Transverse colon (tissue), 4 donors: ENCODE data around the gene ANXA8L1.

ENCODE experiments used
- EP300 ChIP-seq: sonication (generic); formaldehyde crosslinking; IDR thresholded peaks from one replicate; pipeline ENCODE4 v1.6.1; 2017; ENCODE audit warnings: antibody characterized with exemption, low read depth
- POLR2A ChIP-seq: fragments of 450-650 bp; IDR thresholded peaks from one replicate; pipeline ENCODE4 v1.6.1; 2016; ENCODE audit warnings: antibody characterized with exemption, mild to moderate bottlenecking, moderate library complexity
- POLR2AphosphoS5 ChIP-seq, 3 donors: sonication (generic); formaldehyde crosslinking; IDR thresholded peaks; one replicate each; pipeline ENCODE4 v1.6.1; 2016; ENCODE audit warnings: antibody characterized with exemption in 3 of 3
- TF ChIP-seq, protein P1 (sequence below), 5 experiments: fragments of 200-600 bp in 3 of 5; fragments of 450-650 bp in 2 of 5; sonication (generic) in 3 of 5; IDR thresholded peaks; 1 replicate in 2 of 5; 2 replicates in 3 of 5; pipeline ENCODE4 v1.5.1; 2016 to 2017; ENCODE audit warnings: antibody characterized with exemption in 5 of 5, inconsistent platforms in 3 of 5, mild to moderate bottlenecking in 2 of 5, moderate library complexity in 1 of 5

DNA sequence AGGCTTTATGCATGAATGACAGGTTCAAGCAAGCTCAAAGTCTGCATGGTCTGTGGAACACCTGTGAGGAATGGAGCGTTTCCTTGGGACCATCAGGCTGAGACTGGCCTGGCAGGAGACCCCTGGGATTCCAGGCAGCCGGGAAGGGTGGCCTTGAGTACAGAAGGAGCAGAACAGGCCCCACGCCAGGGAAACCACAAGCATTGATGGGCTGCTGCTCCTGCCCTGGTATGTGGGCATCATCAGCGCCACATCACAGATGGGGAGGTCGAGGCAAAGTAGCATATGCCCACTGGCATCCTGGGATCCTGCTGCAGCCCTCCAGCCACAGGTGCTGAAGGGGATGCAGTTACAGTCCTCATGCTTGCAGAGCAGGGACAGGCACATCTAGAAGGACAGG, 47.9 kb upstream of the ANXA8L1 start:
- TF ChIP-seq POLR2AphosphoS5 (IDR thresholded peaks at IDR 0.05) = no peak
- TF ChIP-seq, protein P1, sequence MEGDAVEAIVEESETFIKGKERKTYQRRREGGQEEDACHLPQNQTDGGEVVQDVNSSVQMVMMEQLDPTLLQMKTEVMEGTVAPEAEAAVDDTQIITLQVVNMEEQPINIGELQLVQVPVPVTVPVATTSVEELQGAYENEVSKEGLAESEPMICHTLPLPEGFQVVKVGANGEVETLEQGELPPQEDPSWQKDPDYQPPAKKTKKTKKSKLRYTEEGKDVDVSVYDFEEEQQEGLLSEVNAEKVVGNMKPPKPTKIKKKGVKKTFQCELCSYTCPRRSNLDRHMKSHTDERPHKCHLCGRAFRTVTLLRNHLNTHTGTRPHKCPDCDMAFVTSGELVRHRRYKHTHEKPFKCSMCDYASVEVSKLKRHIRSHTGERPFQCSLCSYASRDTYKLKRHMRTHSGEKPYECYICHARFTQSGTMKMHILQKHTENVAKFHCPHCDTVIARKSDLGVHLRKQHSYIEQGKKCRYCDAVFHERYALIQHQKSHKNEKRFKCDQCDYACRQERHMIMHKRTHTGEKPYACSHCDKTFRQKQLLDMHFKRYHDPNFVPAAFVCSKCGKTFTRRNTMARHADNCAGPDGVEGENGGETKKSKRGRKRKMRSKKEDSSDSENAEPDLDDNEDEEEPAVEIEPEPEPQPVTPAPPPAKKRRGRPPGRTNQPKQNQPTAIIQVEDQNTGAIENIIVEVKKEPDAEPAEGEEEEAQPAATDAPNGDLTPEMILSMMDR (IDR thresholded peaks at IDR 0.05) = no peak
- TF ChIP-seq POLR2A = no peak
- no peak for TF ChIP-seq EP300
